Measurements from ENCODE around the gene DYNC1H1. TPM values are rescaled to one million over a fixed set of nuclear protein-coding genes. Genes with fewer than 3 reads are reported as not detected.

DYNC1H1 gene
- total and polyA plus RNA-seq, 2 of the 13 experiments (the other 11 are each of a cell fraction or from before 2014, with no cell fraction given): 74.4 to 239 TPM

GRCh38 chr14:101961011-101961721 is 3.2 kb upstream of the DYNC1H1 start (continued):
- no peak for TF ChIP-seq ZNF382 (CRISPR knock-in tag; IDR thresholded peaks at IDR 0.05; ENCODE audit: borderline replicate concordance)
- TF ChIP-seq ZKSCAN5 (CRISPR knock-in tag; IDR thresholded peaks at IDR 0.05): no peak
- TF ChIP-seq ERF (CRISPR knock-in tag; IDR thresholded peaks at IDR 0.05): peak; percentile 71; the same call in 1 of the 2 replicates
- TF ChIP-seq ZNF496 (CRISPR knock-in tag; IDR thresholded peaks at IDR 0.05; ENCODE audit: insufficient replicate concordance): no peak
- TF ChIP-seq NFAT5 (CRISPR knock-in tag; IDR thresholded peaks at IDR 0.05): peak; percentile 69; the same call in 1 of the 2 replicates
- no peak for TF ChIP-seq RBAK (CRISPR knock-in tag; IDR thresholded peaks at IDR 0.05)
- TF ChIP-seq TBX3 (IDR thresholded peaks at IDR 0.05; ENCODE audit: borderline replicate concordance): no peak
- TF ChIP-seq ZKSCAN8 (CRISPR knock-in tag; IDR thresholded peaks at IDR 0.05; ENCODE audit: borderline replicate concordance): 0 out of 2 replicates have a peak, but pooled peaks have one; percentile 36
- TF ChIP-seq FUBP1 (CRISPR knock-in tag; IDR thresholded peaks at IDR 0.05; ENCODE audit: borderline replicate concordance): no peak
- TF ChIP-seq POGZ (CRISPR knock-in tag; IDR thresholded peaks at IDR 0.05): no peak
- TF ChIP-seq ADNP (CRISPR knock-in tag; IDR thresholded peaks at IDR 0.05): no peak
- TF ChIP-seq MYPOP (CRISPR knock-in tag; IDR thresholded peaks at IDR 0.05): peak; percentile 50; the same call in 1 of the 2 replicates
- no peak for TF ChIP-seq KLF12 (CRISPR knock-in tag; IDR thresholded peaks at IDR 0.05; ENCODE audit: borderline replicate concordance)
- peak; percentile 63 for TF ChIP-seq ZNF687 (CRISPR knock-in tag; IDR thresholded peaks at IDR 0.05)
- no peak for TF ChIP-seq GTF2F1 (IDR thresholded peaks at IDR 0.05; ENCODE audit: low read length)
- TF ChIP-seq CENPBD1 (CRISPR knock-in tag; IDR thresholded peaks at IDR 0.05; ENCODE audit: borderline replicate concordance, low read depth): no peak
